ENCODE data around the gene PLD2.
"Not testable (repeated sequence)": the region's sequence is repeated elsewhere in the genome, so short reads cannot be mapped to it uniquely, and the experiment has no call there.

Gene PLD2

DNA sequence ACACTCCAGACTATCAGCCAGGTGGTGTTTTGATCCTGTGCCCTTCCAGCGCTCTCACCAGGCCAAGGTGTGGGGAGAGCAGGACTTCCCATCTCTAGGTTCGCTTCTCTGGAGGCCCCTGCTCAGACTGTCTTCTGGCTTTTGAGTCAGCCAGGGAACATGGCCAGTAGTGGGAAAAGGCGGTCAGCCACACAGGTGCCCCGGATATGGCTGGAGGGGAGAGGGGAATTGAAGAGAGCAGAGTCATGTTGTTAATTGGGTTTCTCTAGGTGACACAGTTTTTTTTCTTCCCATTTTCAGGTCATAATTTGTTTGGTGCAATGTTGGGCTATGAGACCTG lies 27.7 kb downstream of the PLD2 start:
- DNase-seq: no peak

DNA sequence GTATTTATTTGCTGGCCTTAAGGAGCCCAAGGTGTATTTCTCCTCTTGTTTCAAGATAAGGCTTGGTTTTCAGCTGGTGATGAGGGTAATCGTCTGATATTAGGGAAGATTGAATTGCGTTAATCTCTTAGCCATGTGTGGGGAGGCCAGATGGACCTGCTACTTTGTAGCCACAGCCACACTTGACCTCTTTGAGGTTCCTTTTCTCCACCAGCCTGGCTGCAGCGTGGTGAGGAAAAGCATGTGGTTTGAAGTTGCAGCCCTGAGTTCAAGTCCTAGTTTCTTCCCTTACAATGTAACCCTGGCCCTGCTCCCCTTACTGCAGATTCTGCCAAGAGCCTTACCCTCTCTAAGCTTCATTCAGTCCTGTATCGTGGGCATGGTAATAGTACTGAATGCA lies 29.3 kb downstream of the PLD2 start:
- no peak for DNase-seq

- no peak for DNase-seq
Observed at GRCh38 chr17:4837471-4838308, 30.7 kb downstream of the PLD2 start.

GRCh38 chr17:4838309-4838785 lies 31.4 kb downstream of the PLD2 start:
- DNase-seq: no peak

DNA sequence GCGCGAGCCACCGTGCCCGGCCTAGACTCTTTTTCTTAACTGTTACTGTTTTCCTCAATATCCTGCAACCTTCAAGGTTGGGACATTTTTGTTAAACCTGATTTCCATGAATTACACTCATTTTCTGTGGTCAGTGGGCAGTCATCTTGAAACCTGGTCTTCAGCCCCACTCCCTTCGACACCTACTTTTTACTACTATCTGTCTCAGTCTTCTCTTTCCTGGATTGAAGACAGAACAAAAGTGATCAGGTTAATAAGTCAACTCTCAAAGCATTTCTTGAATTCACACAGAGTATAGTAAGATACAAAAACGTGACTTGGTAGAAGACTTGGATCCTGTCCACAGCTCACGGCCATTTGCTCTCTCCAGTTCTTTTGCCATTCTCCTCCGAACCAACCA lies 32.3 kb downstream of the PLD2 start:
- DNase-seq: no peak

GRCh38 chr17:4839965-4840892 lies 33.3 kb downstream of the PLD2 start:
- no peak for DNase-seq

DNA sequence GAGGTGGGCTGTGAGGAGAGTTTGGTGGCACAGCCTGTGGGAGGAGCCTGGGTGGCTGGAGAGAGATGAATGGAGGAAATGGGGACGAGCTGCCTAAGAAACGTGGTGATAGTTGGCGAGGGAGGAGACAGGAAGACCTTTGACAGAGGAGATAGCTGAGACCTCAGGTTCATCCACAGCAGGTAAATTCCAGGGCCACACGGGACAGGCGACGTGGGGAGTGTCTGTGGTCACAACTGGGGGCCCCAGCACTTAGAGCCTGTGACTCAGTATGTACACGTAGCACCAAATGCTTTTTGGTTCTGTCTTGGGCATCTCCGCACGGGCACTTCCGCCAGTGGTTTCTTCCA lies 33.9 kb downstream of the PLD2 start:
- DNase-seq: peak in 1 of 5 donors; percentile 7

GRCh38 chr17:4842376-4842775 lies 35.4 kb downstream of the PLD2 start:
- DNase-seq: no peak

DNA sequence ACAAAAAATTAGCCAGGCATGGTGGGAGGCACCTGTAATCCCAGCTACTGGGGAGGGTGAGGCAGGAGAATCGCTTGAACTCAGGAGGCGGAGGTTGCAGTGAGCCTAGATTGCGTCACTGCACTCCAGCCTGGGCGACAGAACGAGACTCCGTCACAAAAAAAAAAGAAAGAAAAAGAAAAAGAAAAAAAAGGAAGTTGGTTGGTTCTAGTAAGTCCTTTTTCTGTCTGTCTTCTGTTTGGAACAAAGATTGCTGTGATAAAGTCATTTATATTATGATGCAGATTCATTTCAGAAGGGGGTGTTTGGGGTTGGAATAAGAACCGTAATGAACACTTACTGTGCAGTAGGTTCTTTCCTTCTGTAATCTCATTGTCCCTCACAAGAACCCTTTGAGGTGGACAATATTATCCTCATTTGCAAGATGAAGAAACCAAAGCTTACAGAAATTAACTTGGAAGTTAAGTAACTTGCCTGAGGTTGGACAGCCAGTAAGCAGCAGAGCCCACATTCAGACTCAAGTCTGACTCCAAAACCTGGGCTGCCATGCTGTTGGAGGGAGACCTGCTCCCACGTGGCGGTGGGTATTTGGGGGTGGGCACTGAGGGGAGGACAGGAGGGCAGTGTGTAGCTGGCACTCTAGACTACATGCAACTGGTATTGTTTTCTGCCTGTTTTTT lies 36.5 kb downstream of the PLD2 start:
- no peak for DNase-seq

DNA sequence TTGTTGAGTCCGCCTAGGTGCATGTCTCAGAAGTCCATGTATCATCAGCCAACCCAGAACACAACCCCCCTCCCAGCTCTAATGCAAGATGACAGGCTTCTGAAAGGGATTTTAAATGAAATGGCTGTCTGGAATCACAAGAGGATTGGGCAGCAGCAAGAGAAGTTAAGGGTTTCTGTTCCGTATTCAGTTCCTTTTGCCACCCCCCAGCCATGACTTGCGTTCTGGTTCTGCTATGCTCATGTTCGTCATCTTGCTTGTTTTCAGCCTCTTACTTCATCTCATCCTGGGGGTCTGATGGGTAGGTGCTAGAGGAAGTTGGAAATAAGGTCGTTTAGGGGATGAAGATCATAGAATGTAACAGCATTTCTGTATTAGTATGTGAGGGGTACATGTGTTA lies 38.2 kb downstream of the PLD2 start:
- no peak for DNase-seq

GRCh38 chr17:4846635-4847390 lies 39.9 kb downstream of the PLD2 start:
- no peak for DNase-seq

- DNase-seq: no peak
Observed at GRCh38 chr17:4849011-4849536, 42.1 kb downstream of the PLD2 start.

- no peak for DNase-seq
Observed at GRCh38 chr17:4850246-4850645, 43.3 kb downstream of the PLD2 start.

- no peak for DNase-seq
Observed at GRCh38 chr17:4851084-4851483, 44.1 kb downstream of the PLD2 start.

DNA sequence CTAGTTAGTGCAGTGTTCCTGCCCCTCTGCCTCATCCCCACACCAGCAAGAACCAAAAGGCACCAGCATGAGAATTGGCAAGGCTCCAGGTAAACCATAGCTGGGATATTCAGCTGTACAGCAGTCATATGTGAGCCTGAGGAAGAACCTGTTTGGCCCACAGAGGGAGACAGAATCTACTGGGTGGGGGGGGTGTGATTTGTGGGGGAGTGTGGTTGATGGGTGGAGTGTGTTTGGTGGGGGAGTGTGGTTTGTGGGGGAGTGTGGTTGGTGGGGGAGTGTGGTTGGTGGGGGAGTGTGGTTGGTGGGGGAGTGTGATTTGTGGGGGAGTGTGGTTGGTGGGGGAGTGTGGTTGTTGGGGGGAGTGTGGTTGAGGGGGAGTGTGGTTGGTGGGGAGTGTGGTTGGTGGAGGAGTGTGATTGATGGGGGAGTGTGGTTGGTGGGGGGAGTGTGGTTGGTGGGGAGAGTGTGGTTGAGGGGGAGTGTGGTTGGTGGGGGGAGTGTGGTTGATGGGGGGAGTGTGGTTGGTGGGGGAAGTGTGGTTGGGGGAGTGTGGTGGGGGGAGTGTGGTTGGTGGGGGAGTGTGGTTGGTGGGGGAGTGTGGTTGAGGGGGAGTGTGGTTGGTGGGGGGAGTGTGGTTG lies 45.7 kb downstream of the PLD2 start:
- DNase-seq: peak in 3 of 5 donors; percentile 24 to 36 (median 30)

GRCh38 chr17:4853208-4853671 lies 46.3 kb downstream of the PLD2 start:
- DNase-seq: peak in 2 of 5 donors; percentile 2 to 15

DNA sequence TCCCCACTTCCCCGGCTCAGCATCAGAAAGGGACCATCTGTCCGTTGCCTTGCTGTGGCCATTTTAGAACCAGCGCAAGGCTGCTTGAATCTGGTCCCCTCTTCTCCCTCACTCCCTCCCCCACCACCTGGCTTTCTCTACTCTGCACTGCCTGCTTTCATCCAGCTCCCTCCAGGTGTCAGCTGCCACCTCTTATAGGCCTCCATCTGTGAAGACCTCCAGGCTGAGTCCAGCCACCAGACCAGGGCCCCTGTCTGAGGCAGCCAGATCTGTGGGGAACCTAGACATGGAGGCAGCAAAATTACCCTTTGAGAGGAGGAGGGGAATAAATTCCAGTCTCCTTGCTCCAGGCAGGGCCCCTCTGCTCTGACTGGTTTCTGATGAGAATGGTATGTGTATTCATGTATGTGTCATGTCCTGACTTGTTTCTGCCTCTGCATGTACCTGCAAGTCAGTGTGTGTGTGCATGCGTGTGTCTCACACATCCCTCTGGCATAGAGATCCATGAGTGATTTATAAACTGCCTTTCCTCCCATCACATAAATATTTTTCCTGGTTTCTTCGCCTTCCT lies 47.2 kb downstream of the PLD2 start:
- DNase-seq: no peak

- DNase-seq: no peak
Observed at GRCh38 chr17:4856271-4856936, 49.5 kb downstream of the PLD2 start.

GRCh38 chr17:4856937-4857314 lies 50.0 kb downstream of the PLD2 start:
- no peak for DNase-seq

DNA sequence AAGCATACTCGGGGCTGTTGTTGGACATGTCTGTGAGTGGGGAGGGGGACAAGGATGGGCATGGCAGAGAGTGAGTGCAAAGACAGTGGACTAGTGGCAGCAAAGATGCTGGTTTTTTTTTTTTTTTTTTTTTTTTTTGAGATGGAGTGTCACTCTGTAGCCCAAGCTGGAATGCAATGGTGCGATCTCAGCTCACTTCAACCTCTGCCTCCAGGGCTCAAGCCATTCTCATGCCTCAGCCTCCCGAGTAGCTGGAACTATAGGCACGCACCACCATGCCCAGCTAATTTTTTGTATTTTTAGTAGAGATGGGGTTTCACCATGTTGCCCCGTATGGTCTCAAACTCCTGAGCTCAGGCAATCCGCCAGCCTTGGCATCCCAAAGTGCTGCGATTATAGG lies 50.4 kb downstream of the PLD2 start:
- DNase-seq: not testable (repeated sequence)
